ENCODE results near the gene GJB5.

DNA sequence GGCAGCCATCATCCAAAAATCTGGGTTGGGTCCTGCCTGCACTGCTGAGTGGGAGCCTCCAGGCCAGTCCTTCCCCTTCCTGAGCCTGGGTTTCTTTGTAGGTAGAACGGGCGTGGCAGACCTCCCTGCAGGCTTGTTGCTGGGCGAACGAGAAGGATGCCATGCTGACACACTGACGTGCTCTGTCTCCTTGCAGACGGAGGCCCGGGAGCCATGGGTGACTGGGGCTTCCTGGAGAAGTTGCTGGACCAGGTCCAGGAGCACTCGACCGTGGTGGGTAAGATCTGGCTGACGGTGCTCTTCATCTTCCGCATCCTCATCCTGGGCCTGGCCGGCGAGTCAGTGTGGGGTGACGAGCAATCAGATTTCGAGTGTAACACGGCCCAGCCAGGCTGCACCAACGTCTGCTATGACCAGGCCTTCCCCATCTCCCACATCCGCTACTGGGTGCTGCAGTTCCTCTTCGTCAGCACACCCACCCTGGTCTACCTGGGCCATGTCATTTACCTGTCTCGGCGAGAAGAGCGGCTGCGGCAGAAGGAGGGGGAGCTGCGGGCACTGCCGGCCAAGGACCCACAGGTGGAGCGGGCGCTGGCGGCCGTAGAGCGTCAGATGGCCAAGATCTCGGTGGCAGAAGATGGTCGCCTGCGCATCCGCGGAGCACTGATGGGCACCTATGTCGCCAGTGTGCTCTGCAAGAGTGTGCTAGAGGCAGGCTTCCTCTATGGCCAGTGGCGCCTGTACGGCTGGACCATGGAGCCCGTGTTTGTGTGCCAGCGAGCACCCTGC lies 39.3 kb downstream of the GJB5 start:
- TF ChIP-seq RAD21 (IDR thresholded peaks at IDR 0.05 in 1 of 2, conservative IDR thresholded peaks at IDR 0.05 in 1 of 2; ENCODE audit: low read depth in 2 of 2, low read length in 2 of 2) (no peak), PHF8 (conservative IDR thresholded peaks at IDR 0.05; ENCODE audit: low read depth, low read length) (no peak), NRF1 (IDR thresholded peaks at IDR 0.05; ENCODE audit: low read depth, low read length) (no peak), TCF12 (IDR thresholded peaks at IDR 0.05; ENCODE audit: low read depth, low read length) (no peak), EZH2 (IDR thresholded peaks at IDR 0.05; ENCODE audit: low read depth, low read length, severe bottlenecking) (no peak), POLR2A (IDR thresholded peaks at IDR 0.05; ENCODE audit: control extremely low read depth in 1 of 2, low read depth in 2 of 2, low read length in 2 of 2) (no peak), CHD2 (IDR thresholded peaks at IDR 0.05; ENCODE audit: low read length) (no peak)
- TF ChIP-seq, protein P1, sequence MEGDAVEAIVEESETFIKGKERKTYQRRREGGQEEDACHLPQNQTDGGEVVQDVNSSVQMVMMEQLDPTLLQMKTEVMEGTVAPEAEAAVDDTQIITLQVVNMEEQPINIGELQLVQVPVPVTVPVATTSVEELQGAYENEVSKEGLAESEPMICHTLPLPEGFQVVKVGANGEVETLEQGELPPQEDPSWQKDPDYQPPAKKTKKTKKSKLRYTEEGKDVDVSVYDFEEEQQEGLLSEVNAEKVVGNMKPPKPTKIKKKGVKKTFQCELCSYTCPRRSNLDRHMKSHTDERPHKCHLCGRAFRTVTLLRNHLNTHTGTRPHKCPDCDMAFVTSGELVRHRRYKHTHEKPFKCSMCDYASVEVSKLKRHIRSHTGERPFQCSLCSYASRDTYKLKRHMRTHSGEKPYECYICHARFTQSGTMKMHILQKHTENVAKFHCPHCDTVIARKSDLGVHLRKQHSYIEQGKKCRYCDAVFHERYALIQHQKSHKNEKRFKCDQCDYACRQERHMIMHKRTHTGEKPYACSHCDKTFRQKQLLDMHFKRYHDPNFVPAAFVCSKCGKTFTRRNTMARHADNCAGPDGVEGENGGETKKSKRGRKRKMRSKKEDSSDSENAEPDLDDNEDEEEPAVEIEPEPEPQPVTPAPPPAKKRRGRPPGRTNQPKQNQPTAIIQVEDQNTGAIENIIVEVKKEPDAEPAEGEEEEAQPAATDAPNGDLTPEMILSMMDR (IDR thresholded peaks at IDR 0.05; ENCODE audit: control extremely low read depth in 1 of 3, insufficient read depth in 1 of 3, low read depth in 1 of 3, low read length in 3 of 3), result no peak

Data from H1 (cell line).